Parathyroid adenoma (tissue), 2 donors: ENCODE results near the gene DLGAP1.

ENCODE experiments used
- H2AFZ ChIP-seq: fragments of 300-600 bp; sonication (generic); one replicate; pipeline ENCODE4 v1.7.0; 2017; ENCODE audit warnings: antibody characterized with exemption, mild to moderate bottlenecking
- H3K27ac ChIP-seq: fragments of 300-600 bp; sonication (generic); one replicate; pipeline ENCODE4 v1.7.0; 2017
- H3K27me3 ChIP-seq: fragments of 300-600 bp; sonication (generic); one replicate; pipeline ENCODE4 v1.7.0; 2017; ENCODE audit warnings: low read length; ENCODE audit not compliant: control insufficient read depth, insufficient read depth
- H3K36me3 ChIP-seq: fragments of 300-600 bp; sonication (generic); one replicate; pipeline ENCODE4 v1.7.0; 2017; ENCODE audit warnings: low read length; ENCODE audit not compliant: control insufficient read depth, insufficient read depth
- H3K4me1 ChIP-seq: fragments of 300-600 bp; sonication (generic); one replicate; pipeline ENCODE4 v1.7.0; 2017; ENCODE audit warnings: control low read depth
- H3K4me2 ChIP-seq: fragments of 300-600 bp; sonication (generic); one replicate; pipeline ENCODE4 v1.7.0; 2017; ENCODE audit warnings: low read length
- H3K4me3 ChIP-seq: fragments of 300-600 bp; sonication (generic); one replicate; pipeline ENCODE4 v1.7.0; 2017; ENCODE audit warnings: low read depth, low read length
- H3K79me2 ChIP-seq: fragments of 300-600 bp; sonication (generic); one replicate; pipeline ENCODE4 v1.7.0; 2017; ENCODE audit warnings: control low read depth
- H3K9ac ChIP-seq: fragments of 300-600 bp; sonication (generic); one replicate; pipeline ENCODE4 v1.7.0; 2017; ENCODE audit warnings: mild to moderate bottlenecking
- H3K9me3 ChIP-seq: fragments of 300-600 bp; sonication (generic); one replicate; pipeline ENCODE4 v1.7.0; 2017; ENCODE audit warnings: low read length; ENCODE audit not compliant: control insufficient read depth
- CTCF ChIP-seq: fragments of 300-600 bp; sonication (generic); IDR thresholded peaks from one replicate; pipeline ENCODE4 v1.7.0; 2017; ENCODE audit warnings: antibody characterized with exemption, mild to moderate bottlenecking
- donor health status: primary hyperparathyroidism.

Gene DLGAP1

GRCh38 chr18:4384932-4385331 lies 70.2 kb downstream of the DLGAP1 start:
- Histone ChIP-seq H2AFZ (no peak overlapping the region), H3K4me1 (no peaks in the 10 kb centered on the region), H3K9me3 (no peaks in the 10 kb centered on the region), H3K4me2 (no peak overlapping the region), H3K27me3 (no peaks in the 10 kb centered on the region), H3K79me2 (no peaks in the 10 kb centered on the region), H3K27ac (no peak overlapping the region), H3K36me3 (no peaks in the 10 kb centered on the region), H3K4me3 (no peak overlapping the region), H3K9ac (no peak overlapping the region)
- no peak for TF ChIP-seq CTCF

GRCh38 chr18:4374564-4374963 lies 80.5 kb downstream of the DLGAP1 start:
- no peaks in the 10 kb centered on the region for H3K36me3 ChIP-seq
- H3K4me3 ChIP-seq = no peak overlapping the region
- no peaks in the 10 kb centered on the region for H3K27me3 ChIP-seq
- no peak overlapping the region for H3K27ac ChIP-seq
- H3K79me2 ChIP-seq = no peaks in the 10 kb centered on the region
- H3K9ac ChIP-seq = no peak overlapping the region
- no peaks in the 10 kb centered on the region for H3K9me3 ChIP-seq
- TF ChIP-seq CTCF = no peak
- no peak overlapping the region for H3K4me2 ChIP-seq
- H2AFZ ChIP-seq = no peak overlapping the region
- no peaks in the 10 kb centered on the region for H3K4me1 ChIP-seq

- Histone ChIP-seq H3K4me2 (no peak overlapping the region), H2AFZ (no peak overlapping the region), H3K4me3 (no peak overlapping the region), H3K9ac (no peak overlapping the region), H3K79me2 (no peaks in the 10 kb centered on the region), H3K27me3 (no peaks in the 10 kb centered on the region), H3K36me3 (no peaks in the 10 kb centered on the region), H3K9me3 (no peaks in the 10 kb centered on the region), H3K27ac (no peak overlapping the region), H3K4me1 (no peaks in the 10 kb centered on the region)
- no peak for TF ChIP-seq CTCF
Observed at GRCh38 chr18:4369705-4370104, 85.4 kb downstream of the DLGAP1 start.

GRCh38 chr18:4360221-4360715 lies 94.8 kb downstream of the DLGAP1 start:
- Histone ChIP-seq H3K79me2 (no peaks in the 10 kb centered on the region), H3K9me3 (no peaks in the 10 kb centered on the region), H3K36me3 (no peaks in the 10 kb centered on the region), H3K27me3 (no peaks in the 10 kb centered on the region), H3K4me1 (no peaks in the 10 kb centered on the region), H3K27ac (no peak overlapping the region), H3K9ac (no peak overlapping the region), H3K4me2 (no peak overlapping the region), H2AFZ (no peak overlapping the region), H3K4me3 (no peak overlapping the region)
- TF ChIP-seq CTCF = no peak

GRCh38 chr18:4358618-4359017 lies 96.5 kb downstream of the DLGAP1 start:
- H3K4me1 ChIP-seq = no peaks in the 10 kb centered on the region
- H3K79me2 ChIP-seq = no peaks in the 10 kb centered on the region
- no peak overlapping the region for H3K27ac ChIP-seq
- no peaks in the 10 kb centered on the region for H3K36me3 ChIP-seq
- no peaks in the 10 kb centered on the region for H3K27me3 ChIP-seq
- no peaks in the 10 kb centered on the region for H3K9me3 ChIP-seq
- no peak overlapping the region for H3K9ac ChIP-seq
- no peak for TF ChIP-seq CTCF
- no peak overlapping the region for H2AFZ ChIP-seq
- no peak overlapping the region for H3K4me3 ChIP-seq
- H3K4me2 ChIP-seq = no peak overlapping the region
